ENCODE data around the gene KCNAB2.

The KCNAB2 gene

GRCh38 chr1:6097824-6098223 is 52.1 kb downstream of the KCNAB2 start:
- peaks cover 22% of the 10 kb centered on the region for H3K27me3 ChIP-seq (ENCODE audit: insufficient read depth, low read depth)
- peaks cover 6% of the 10 kb centered on the region for H3K4me1 ChIP-seq (ENCODE audit: low read depth, poor library complexity, severe bottlenecking)
- no peaks in the 10 kb centered on the region for H3K36me3 ChIP-seq (ENCODE audit: insufficient read depth)
- no peak overlapping the region for H3K4me2 ChIP-seq
- TF ChIP-seq CTCF (conservative IDR thresholded peaks at IDR 0.05; ENCODE audit: low read depth, low read length) = no peak
- no peaks in the 10 kb centered on the region for H3K79me2 ChIP-seq (ENCODE audit: insufficient read depth, low read depth)
- H3K4me3 ChIP-seq (IDR thresholded peaks at IDR 0.05; ENCODE audit: insufficient read depth, low read depth, low read length) = no peak overlapping the region
- H2AFZ ChIP-seq (ENCODE audit: low read depth) = no peak overlapping the region
- H4K20me1 ChIP-seq (ENCODE audit: insufficient read depth) = no peaks in the 10 kb centered on the region
- H3K27ac ChIP-seq = no peak overlapping the region
- H3K9ac ChIP-seq = no peak overlapping the region

GRCh38 chr1:6098303-6099215 is 52.9 kb downstream of the KCNAB2 start:
- Histone ChIP-seq H3K9ac (no peak overlapping the region), H3K27ac (no peak overlapping the region), H3K79me2 (ENCODE audit: insufficient read depth, low read depth) (no peaks in the 10 kb centered on the region), H4K20me1 (ENCODE audit: insufficient read depth) (no peaks in the 10 kb centered on the region), H3K4me3 (IDR thresholded peaks at IDR 0.05; ENCODE audit: insufficient read depth, low read depth, low read length) (no peak overlapping the region), H2AFZ (ENCODE audit: low read depth) (no peak overlapping the region), H3K27me3 (ENCODE audit: insufficient read depth, low read depth) (peaks cover 29% of the 10 kb centered on the region), H3K4me2 (no peak overlapping the region), H3K4me1 (ENCODE audit: low read depth, poor library complexity, severe bottlenecking) (peaks cover 6% of the 10 kb centered on the region), H3K36me3 (ENCODE audit: insufficient read depth) (no peaks in the 10 kb centered on the region)
- no peak for TF ChIP-seq CTCF (conservative IDR thresholded peaks at IDR 0.05; ENCODE audit: low read depth, low read length)

- Histone ChIP-seq H4K20me1 (ENCODE audit: insufficient read depth) (no peaks in the 10 kb centered on the region), H3K4me3 (IDR thresholded peaks at IDR 0.05; ENCODE audit: insufficient read depth, low read depth, low read length) (no peak overlapping the region), H3K27ac (no peak overlapping the region), H3K4me1 (ENCODE audit: low read depth, poor library complexity, severe bottlenecking) (peaks cover 6% of the 10 kb centered on the region), H3K36me3 (ENCODE audit: insufficient read depth) (no peaks in the 10 kb centered on the region), H3K9ac (no peak overlapping the region), H3K27me3 (ENCODE audit: insufficient read depth, low read depth) (peaks cover 36% of the 10 kb centered on the region), H3K79me2 (ENCODE audit: insufficient read depth, low read depth) (no peaks in the 10 kb centered on the region), H2AFZ (ENCODE audit: low read depth) (no peak overlapping the region), H3K4me2 (no peak overlapping the region)
- no peak for TF ChIP-seq CTCF (conservative IDR thresholded peaks at IDR 0.05; ENCODE audit: low read depth, low read length)
Observed at GRCh38 chr1:6099297-6099696, 53.6 kb downstream of the KCNAB2 start.

- H4K20me1 ChIP-seq (ENCODE audit: insufficient read depth) = no peaks in the 10 kb centered on the region
- peaks cover 44% of the 10 kb centered on the region for H3K27me3 ChIP-seq (ENCODE audit: insufficient read depth, low read depth)
- H3K27ac ChIP-seq = no peak overlapping the region
- H3K9ac ChIP-seq = no peak overlapping the region
- peaks cover 6% of the 10 kb centered on the region for H3K4me1 ChIP-seq (ENCODE audit: low read depth, poor library complexity, severe bottlenecking)
- TF ChIP-seq CTCF (conservative IDR thresholded peaks at IDR 0.05; ENCODE audit: low read depth, low read length) = no peak
- no peak overlapping the region for H3K4me3 ChIP-seq (IDR thresholded peaks at IDR 0.05; ENCODE audit: insufficient read depth, low read depth, low read length)
- no peak overlapping the region for H3K4me2 ChIP-seq
- no peak overlapping the region for H2AFZ ChIP-seq (ENCODE audit: low read depth)
- no peaks in the 10 kb centered on the region for H3K79me2 ChIP-seq (ENCODE audit: insufficient read depth, low read depth)
- H3K36me3 ChIP-seq (ENCODE audit: insufficient read depth) = no peaks in the 10 kb centered on the region
Observed at GRCh38 chr1:6099787-6100765, 54.4 kb downstream of the KCNAB2 start.

Data from KMS-11 (cell line).